ENCODE measurements around the gene ENG. TPM values are rescaled to one million over a fixed set of nuclear protein-coding genes. Genes with fewer than 3 reads are reported as not detected.

Gene ENG
- 100 to 1,000 TPM; 189 to 217 TPM for total RNA-seq
- long read RNA-seq, donor 1, transcript ENG-202 (15 exons, 3,048 nt): major isoform, 102 of 188 reads
- long read RNA-seq, donor 1, partial matches to known transcripts: 73 of 188 reads
- long read RNA-seq, donor 1, other reads (novel, unspliced or antisense): 11 of 188 reads
- long read RNA-seq, donor 2, transcript ENG-202 (15 exons, 3,048 nt): major isoform, 316 of 553 reads
- long read RNA-seq, donor 2, partial matches to known transcripts: 209 of 553 reads
- long read RNA-seq, donor 2, other reads (novel, unspliced or antisense): 27 of 553 reads

DNA sequence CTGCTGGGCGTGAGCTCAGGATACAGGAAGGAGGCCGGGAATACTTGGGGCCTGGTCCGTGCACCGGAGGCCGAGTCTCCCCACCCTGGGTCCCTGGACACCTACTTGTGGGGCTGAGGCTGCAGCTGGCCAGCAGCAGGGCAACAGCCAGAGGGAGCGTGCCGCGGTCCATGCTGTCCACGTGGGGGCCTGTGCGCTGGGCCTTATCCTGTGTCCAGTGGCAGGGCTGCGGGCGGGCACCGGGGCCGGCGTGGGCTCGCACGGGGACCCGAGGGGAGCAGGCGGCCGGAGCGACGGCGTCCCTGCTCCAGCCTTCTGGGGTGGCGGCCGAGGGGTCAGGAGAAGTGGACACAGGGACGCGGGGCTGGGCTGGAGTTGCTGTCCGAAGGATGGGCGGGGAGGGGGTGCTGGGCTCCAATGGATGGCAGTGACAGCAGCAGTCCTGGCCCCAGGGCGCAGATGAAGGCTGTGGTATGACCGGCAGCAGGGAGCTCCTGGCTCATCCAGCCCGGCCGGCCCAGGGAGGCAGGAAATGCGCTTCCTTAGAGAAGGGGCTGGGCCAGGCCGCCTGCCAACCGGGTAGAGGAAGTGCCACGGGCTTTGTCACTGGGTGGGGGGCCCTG lies at the start of gene ENG:
ENG (minus strand) TSS at position 475 of the 623 bp plus-strand sequence; CDS start at position 172, 303 bp downstream.
- intact Hi-C loops (cut with DNase I): loop anchor here in 1 of 2 donors (2.0 kb wide), 1 partner anchor 19 kb away; no protein-coding TSS in a partner anchor
- DNase-seq (ENCODE audit: low spot score): peak; percentile 96

DNA sequence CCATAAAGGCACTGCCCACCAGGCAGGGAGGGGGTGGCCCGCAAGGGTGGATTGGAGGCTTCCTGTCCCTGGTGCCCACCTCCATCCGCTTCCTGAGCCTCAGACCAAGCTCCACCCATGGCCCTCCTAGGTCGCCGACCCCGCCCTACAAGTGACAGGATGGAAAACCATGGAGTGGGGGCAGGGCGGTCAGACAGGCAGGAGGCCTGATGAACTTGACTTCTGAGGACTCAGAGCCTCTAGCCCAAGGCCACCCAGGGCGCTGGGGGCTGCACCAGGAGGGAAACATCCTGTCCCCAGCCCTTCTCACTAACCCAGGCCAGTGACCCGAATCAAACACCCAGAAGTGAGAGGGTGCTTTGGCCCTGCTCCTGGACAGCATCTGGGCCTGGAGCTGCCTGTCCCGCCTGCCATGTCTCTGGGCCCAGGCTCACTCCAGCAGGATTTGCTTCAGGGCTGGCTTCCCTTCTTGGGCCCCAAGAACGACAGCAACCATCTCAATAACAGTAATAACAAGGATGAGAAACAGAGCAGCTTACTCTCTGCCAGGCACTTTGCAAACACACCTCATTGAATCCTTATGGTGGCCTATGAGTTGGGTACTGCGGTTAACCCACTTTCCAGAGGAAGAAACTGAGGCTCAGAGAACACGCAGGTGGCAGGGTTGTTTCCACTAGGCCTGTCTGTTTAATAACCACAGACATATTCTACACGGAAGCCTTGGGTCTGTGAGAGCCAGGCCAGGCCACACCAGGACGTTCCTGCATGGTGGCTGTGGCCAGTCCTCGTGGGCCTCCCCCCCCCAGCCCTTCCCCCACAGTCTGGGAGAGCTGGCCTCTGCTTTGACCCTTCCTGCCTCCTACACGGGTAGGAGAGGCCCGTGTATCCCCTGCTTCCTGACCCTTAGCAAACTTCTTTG lies 49.4 kb upstream of the ENG start:
- peak; percentile 90 for DNase-seq (ENCODE audit: low spot score)
- intact Hi-C loops (cut with DNase I): no loop called here

DNA sequence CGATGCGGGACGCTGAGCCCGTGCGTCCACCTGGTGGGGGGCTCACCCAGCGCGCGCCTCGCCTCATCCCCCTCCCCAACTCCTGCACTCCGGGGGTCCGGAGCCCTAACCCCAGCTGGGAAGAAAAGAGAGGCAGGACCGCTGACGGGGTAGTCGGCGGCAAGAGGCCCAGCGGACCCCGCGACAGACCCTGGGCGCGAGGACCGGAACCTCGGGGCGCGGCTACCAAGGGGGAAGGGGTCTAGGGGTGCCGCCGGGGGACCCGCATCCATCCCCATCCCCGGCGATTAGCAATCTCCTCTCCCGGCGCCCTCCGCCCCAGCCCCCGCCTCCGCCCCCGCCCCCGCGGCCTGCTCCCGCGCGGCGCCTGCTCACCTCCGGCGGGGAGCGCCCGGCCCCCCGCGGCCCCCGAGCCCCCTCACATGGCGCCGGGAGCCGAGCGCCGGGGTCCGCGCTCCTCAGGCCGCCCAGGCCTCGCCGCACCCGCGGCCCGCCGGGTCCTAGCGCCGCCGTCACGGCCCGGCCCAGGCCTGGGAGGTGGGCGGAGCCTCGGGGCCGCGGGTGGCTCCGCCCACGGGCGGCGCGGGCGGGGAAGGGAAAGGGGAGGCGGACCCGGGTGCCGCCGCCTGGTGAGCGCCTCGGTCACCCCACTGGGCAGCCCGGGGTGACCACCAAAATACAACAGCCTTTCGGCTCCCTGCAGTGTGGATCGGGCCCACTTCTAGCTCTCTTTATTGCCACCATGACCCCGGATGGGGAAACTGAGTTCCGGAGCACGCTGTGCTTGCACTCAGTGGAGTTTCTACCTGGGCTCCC lies 44.9 kb upstream of the ENG start, which contains the start of gene ST6GALNAC6:
ST6GALNAC6 (minus strand) TSS at position 476 of the 816 bp plus-strand sequence. CDS start 1,622 bp downstream, outside the sequence.
- peak; percentile 92 for DNase-seq (ENCODE audit: low spot score)
- intact Hi-C loops (cut with DNase I): no loop called here

DNA sequence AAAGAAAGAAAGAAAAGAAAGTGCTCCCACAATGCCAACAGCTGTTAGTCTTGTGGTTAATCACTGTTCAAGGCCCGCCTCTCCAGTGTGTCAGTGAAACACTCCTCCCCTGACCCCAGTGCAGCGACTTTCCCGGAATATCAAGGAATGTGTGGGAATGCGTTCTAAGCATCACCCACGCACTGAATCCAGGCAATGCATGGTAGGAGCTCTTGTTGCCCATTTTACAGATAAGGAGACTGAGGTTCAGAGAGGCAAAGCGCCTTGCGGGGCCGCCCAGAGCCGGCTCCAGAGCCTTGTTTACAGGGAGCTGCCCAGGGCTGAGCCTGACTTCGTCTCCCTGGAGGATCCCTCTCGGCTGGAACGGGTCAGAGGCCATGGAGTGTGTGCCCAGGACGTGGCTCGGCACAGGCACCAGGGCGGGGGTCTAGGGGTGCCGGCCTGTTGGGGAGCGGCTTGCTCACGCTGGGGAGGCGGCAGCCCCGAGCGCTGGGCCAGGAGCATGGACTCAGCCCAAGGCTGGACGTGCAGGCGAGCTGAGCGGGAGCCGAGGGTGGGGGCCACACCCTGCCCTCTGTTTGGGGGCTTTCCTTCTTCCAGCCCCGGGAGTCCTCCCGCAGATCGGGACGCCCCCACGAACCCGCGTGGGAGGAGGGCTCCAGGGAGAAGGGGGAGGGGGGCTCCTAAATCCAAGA lies 44.1 kb upstream of the ENG start:
- intact Hi-C loops (cut with DNase I): no loop called here
- no peak for DNase-seq (ENCODE audit: low spot score)

DNA sequence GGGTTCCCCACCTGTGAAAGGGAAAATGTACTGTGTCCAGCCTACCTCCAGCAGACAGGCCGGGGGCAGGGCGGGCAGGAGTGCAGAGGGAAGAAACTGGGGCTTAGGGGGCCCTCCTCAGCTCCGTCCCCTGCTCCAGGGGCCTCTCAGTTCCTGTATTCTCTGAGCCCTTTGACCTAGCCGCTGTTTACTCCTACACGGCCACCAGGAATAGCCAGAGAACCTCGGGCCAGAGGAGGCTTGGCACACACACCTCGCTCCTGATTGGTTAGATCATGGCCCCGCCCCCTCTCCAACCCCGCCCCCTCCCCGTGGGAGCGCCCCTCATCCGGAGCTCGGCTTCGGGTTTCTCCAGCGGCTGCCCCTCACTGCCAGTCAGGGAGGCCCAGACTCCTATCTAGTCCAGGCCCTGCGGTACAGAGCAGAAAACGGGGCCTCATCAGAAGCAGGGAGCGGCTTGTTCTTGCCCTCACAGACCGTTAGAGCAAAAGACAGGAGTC lies 42.8 kb upstream of the ENG start:
- intact Hi-C loops (cut with DNase I): no loop called here
- DNase-seq (ENCODE audit: low spot score): peak; percentile 91

DNA sequence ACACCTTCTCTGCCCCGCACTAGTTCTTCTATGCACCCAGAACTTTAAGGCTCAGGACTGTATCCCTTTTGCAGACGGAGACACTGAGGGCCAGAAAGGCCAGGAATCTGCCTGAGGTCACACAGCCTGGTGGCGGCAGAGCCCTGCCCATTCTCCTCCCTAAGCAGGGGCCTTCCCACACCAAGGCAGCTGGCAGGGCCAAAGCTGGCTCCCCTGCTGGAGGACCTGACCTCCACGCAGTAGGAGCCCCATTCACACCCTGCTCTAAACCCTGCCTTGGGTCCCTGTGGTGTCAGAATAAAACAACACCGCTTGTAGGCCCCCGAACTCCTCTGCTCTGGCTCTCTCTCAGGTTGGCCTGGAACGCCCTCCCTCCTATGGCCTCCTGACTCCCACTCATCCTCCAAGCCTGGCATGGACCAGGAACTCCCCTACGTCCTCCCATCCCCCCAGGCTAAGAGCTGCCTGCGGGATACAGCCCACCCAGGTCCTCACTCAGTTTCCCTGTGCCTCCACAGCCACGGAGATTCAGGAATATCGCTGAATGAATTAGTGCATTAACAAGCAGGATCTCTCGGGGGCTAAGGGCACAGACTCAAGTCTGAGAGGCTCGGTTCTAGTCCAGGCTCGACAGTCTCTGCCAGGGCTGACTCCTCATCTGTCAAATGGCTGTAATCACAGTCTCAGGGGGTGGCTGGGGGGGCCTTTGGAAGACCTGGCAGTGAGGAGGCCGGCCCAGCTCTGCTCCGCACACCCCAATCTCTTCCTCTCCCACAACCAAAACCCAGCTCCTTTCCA lies 42.1 kb upstream of the ENG start:
- DNase-seq (ENCODE audit: low spot score): no peak
- intact Hi-C loops (cut with DNase I): no loop called here

DNA sequence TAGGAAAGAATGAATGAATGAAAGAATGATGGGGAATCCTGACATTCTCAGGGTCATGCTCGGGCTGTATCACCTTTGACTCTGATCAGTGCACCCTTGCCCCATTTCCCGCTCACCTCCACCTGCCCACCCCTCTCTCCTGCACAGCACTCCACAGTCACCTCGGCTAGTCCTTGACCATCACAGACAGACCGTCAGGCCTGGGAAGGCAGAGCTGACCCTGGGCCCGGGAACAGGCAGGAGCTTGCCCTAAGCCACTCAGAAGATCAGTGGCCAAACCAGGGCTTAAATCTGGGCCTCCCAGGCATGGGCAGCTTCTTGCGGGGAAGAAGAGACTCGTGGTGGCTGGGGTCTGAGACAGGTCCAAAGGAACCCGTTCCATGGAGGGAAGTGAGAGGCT lies 41.4 kb upstream of the ENG start:
- intact Hi-C loops (cut with DNase I): no loop called here
- no peak for DNase-seq (ENCODE audit: low spot score)

DNA sequence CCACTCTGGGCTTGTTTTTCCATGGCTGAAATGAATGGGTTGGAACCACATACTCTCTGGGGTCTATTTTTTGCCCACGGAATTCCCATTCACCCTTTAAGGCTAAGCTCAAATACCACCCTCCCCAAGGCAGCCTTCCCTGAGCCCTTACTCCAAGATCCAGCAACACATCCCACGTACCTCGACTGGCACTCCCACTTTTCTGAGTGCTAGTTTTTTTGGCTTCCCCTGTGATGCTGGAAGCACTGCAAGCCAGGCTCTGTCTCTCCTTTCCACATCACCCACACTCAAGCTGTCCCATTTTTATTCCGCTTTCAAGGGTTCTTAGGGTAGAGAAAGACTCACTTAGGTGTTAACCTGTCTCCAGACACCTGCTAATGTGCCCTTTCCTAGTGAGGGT lies 38.9 kb upstream of the ENG start:
- intact Hi-C loops (cut with DNase I): no loop called here
- DNase-seq (ENCODE audit: low spot score): no peak

DNA sequence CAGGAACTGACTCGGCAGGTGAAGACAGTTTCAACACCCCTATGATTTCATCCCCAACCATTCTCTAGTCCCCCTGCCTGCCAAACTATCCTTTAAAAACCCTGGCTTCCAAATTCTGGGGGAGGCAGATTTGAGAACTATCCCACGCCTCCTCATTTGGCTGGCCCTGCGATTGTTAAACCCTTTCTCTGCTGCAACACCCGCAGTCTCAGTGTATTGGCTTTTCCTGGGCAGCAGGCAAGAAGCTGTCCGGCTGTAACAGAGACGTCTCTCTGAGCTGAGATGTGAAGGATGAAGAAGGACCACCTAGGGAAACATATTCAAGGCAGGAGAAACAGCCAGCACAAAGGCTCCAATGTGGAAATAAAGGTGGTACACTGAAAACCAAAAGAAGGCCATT lies 38.4 kb upstream of the ENG start:
- DNase-seq (ENCODE audit: low spot score): no peak
- intact Hi-C loops (cut with DNase I): no loop called here

DNA sequence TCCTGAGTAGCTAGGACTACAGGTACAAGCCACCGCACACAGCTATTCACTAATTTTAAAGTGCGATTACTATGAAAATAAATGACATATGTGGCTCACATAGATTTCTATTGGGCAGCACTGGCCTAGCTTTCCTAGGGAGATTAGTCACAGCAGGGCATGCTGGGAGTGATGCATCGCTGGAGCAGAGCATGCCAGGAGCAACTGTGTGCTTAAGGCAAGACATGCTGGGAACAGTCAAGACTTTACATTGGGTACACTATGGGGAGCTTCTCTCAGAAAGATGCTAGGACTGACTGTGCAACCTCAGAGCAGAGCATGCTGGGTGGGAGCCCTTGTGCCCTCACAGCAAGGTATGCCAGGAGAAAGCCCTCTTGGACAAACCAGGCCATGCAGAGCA lies 35.6 kb upstream of the ENG start:
- no peak for DNase-seq (ENCODE audit: low spot score)
- intact Hi-C loops (cut with DNase I): no loop called here

DNA sequence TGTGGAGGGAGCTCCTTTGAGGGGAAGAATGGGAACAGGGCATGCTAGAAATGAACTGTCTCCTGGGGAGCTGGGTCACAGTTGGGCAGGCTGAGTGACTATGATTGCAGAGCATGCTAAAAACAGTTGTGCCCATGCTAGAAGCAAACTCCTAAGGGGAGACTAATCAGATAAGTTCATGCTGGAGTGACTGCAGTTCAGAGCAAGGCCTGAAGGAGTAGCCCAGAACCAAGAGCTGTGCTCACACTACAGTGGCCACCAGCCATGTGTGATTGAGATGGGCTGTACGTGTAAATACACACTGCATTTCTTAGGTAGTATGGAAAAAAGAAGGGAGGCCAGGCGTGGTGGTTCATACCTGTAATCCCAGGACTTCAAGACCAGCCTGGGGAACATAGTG lies 33.3 kb upstream of the ENG start:
- intact Hi-C loops (cut with DNase I): no loop called here
- DNase-seq (ENCODE audit: low spot score): no peak

DNA sequence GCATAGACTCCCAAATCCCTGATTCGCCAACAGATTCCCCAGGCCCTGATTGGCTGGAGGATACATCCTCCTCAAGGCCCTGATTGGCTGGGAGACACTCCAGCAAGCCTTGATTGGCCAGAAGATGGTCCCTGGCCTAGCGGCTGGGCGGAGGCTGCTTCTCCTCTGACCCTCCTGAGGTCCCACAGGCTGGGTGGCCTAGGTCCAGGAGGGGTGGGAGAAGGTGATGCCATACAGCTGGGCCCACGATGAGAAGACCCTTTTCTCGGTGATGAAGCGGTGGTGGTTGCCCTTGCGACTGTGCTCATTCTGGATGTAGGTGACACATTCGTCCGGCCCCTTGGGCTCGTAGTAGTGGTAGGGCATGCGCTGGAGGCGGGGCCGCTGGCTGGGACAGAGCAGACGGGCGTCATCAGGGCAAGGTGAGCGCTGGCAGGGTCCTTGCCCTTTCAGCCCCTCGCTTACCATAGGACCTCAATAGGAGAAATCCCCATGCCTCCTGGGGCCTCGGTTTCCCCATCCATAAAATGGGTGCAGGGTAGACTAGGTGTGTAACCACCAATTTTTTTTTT lies 32.0 kb upstream of the ENG start:
- intact Hi-C loops (cut with DNase I): no loop called here
- DNase-seq (ENCODE audit: low spot score): no peak

DNA sequence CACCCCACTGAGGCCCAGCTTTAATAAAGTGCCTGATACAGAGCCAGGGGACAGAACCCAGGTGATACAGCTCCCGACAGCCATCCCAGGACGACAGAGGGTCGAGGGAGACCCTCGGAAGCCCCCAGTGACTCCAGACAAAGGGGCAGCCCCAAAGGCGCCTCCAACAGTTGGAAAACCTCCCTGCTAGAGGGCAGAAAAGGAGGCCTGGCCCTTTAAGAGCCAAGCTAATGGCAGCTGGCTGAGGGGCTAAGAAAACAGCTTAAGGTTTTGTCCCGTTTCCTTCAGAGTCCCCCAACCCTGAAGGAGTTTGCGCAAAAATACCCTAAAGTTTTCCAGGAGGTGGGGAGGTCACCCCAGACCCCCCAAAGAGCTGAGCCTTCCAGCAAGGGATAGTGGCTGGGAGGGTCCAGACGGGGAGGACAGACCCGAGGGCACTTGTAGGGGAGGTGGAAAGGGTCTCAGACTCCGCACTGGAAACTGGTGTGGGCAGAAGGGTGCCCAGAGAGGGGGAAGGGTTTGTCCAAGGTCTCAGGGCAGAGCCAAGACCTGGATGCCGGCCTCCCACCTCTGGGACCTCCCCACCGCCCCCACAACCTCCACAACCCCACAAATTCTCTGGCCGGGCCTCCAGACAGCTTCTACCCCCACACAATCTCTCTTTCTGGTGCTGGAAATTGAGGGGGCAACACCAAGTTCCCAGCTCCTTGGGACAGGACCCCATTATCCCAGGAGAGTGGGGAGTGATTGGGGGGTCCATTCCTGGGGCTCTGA lies 31.2 kb upstream of the ENG start:
- intact Hi-C loops (cut with DNase I): no loop called here
- no peak for DNase-seq (ENCODE audit: low spot score)

DNA sequence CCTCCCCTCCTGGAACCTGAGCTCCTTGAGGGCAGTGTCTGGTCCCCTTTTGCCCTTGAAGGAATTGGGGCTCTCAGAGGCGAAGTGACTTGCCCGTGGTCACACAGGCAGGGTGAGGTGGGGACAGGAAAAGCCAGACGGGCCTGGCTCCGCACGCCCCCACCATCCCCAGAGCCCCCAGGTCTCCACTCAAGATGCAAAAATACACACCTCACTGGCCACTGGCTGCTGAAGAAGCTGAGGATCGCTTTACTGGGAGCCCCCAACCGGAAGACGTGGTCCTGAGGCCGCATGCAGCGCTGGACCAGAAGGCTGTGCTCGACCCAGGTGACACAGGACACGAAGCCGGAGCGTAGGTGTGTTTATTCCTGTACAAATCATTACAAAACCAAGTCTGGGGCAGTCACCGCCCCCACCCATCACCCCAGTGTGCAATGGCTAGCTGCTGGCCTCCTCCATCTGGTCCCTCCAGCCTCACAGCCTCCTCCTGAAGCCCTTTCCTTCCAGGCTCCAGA lies 30.6 kb upstream of the ENG start:
- no peak for DNase-seq (ENCODE audit: low spot score)
- intact Hi-C loops (cut with DNase I): no loop called here

DNA sequence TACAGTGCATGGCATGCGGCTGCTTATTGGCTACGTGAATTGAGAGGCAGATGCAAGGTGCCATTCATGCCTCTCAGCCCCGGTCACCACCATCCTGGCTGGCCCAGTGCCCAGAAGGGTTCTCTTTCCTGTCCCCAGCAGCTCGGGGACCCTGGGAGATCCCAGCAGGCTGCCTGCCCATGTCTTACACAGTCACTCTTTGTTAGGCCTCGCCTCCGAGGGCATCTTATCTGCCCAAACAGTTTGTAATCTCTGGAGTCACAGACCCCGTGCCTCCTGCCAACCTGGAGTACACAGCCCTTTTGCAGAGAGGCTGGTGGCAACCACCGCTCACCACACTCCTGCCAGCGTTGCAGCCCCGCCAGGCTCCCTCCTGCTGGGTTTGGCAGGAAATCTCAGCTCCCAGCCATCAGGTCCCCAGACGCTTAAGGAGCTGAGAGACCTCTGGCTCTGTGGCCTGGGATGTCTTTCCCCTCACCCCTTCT lies 30.0 kb upstream of the ENG start:
- intact Hi-C loops (cut with DNase I): no loop called here
- DNase-seq (ENCODE audit: low spot score): no peak

DNA sequence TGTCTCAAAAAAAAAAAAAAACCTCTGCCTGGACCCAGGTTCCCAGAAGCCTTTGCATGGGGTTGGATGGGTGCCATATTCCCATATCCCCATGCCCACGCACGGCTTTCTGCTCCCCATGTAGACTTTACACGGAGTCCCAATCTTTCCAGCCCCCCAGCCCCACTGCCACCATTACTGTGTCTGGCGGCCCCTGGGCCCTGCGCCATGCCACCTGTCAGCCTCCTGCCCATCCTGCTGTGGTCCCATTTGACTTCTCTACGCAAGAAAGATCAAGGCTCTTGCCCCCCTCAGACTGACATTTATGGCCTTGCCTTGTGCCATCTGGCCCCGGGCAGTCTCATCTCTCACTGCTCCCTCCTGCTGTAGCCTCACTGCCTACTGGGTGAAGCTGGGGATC lies 29.5 kb upstream of the ENG start:
- intact Hi-C loops (cut with DNase I): no loop called here
- no peak for DNase-seq (ENCODE audit: low spot score)
